Measurements from ENCODE around the gene RNPEPL1. TPM values are rescaled to one million over a fixed set of nuclear protein-coding genes. Genes with fewer than 3 reads are reported as not detected.

The RNPEPL1 gene
- total RNA-seq, 4 donors from 2014 or later, result 65.4 to 212 (median 72.6) TPM

DNA sequence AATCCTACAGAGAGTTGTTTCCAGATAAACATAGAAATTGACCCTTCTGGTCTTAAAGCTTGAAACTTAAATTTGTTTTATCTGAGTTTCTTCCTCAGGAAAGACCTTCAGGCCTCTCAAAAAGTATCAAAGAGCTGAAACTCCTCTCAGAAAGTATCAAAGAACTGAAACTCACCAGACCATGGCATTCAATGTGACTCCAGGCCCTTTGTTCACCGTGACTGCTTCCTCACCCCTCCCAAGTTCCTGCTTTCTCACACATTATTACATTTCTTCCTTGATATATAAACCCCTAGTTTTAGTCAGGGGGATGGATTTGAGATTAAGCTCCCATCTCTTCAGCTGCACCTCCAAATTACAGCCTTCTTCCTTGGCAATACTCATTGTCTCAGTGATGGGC, 16.5 kb upstream of the RNPEPL1 start:
- TF ChIP-seq, protein P1, sequence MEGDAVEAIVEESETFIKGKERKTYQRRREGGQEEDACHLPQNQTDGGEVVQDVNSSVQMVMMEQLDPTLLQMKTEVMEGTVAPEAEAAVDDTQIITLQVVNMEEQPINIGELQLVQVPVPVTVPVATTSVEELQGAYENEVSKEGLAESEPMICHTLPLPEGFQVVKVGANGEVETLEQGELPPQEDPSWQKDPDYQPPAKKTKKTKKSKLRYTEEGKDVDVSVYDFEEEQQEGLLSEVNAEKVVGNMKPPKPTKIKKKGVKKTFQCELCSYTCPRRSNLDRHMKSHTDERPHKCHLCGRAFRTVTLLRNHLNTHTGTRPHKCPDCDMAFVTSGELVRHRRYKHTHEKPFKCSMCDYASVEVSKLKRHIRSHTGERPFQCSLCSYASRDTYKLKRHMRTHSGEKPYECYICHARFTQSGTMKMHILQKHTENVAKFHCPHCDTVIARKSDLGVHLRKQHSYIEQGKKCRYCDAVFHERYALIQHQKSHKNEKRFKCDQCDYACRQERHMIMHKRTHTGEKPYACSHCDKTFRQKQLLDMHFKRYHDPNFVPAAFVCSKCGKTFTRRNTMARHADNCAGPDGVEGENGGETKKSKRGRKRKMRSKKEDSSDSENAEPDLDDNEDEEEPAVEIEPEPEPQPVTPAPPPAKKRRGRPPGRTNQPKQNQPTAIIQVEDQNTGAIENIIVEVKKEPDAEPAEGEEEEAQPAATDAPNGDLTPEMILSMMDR (IDR thresholded peaks at IDR 0.05; ENCODE audit: low read depth), result no peak

DNA sequence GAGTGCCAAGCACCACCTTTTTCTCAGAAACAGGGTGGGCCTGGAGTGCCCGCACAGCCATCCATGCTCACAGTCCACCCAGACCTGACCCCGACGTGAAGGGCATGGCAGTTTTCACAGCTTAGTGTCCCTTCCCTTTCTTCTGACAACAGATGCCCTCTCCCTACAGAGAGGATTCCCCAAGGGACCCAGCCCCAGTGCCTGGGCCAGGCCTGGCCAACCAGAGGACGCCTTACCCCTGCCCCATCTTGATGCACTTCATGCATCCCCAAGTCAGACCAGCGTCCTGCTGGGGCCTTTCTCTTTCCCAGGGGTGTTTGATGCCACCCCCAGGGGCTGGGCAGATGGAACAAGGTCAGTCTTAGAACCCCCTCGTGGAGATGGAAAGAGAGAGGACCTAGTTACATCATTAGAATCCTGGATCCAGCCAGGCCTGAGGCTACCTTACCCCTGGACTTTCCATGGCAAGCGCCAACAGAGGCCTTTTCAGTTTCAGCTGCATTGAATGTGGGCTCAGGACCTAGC, 14.3 kb upstream of the RNPEPL1 start:
- TF ChIP-seq, protein P1 (IDR thresholded peaks at IDR 0.05; ENCODE audit: low read depth), result no peak

DNA sequence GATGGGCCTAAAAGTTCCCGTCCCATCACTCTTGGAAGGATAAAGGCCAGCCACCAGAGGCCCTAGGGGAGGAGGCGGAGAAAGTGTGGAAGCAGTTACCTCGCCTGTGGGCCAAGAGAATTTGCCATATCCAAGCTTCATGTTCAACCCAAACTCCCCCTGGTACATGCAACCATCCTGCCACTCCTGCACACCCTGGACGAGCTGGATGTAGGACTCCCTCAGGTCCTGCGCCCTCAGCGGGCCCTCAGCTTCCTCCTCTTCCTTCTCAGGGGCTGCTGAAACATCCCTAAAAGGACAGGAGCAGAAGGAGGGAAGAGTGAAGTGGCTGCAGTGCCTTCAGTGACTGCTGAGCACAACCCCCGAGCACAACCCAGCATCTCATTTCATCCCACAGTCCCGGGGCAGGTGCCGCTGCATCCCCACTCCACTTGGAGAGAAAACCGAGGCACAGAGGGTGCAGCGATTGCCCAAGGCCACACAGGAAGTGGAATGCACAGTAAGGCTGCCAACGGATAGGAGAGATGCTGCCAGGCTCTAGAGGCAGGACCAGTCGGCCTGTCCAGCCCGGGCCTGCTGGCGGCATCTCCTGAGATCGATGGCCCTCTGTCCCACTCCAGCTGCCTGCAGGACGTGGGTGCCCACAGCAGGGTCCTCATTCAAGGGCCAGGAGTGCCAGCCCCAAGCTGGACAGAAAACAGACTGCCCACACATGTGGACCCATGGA, 13.4 kb upstream of the RNPEPL1 start:
- TF ChIP-seq, protein P1 (IDR thresholded peaks at IDR 0.05; ENCODE audit: low read depth), result no peak

DNA sequence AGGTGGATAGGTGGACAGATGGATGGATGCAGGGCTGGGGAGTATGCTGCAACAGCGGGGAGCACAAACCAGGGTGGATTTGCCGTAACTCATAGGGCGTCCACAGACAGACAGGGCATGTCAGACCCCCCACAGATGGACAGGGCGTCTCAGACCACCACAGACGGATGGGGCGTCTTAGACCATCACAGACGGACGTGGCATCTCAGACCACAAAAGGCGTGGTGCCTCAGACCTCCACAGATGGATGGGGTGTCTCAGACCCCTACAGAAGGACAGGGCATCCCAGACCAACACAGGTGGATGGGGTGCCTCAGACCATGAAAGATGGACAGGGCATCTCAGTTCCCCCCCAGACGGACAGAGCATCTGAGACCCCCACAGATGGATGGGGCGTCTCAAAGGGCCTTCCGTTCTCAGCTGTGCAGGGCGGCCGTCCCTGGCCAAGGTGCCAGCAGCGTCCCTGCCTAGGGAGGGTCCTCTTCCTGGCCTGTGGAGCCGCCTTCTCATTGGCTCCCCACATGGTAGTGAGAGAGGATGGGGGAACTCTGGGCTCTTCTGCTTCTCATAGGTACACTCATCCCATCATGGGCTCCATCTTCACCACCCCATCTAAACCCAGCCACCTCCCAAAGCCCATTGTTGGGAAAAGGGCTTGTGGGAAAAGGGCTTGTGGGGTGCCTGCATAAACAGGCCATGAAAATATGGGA, 12.6 kb upstream of the RNPEPL1 start:
- TF ChIP-seq, protein P1 (IDR thresholded peaks at IDR 0.05; ENCODE audit: low read depth), result no peak

DNA sequence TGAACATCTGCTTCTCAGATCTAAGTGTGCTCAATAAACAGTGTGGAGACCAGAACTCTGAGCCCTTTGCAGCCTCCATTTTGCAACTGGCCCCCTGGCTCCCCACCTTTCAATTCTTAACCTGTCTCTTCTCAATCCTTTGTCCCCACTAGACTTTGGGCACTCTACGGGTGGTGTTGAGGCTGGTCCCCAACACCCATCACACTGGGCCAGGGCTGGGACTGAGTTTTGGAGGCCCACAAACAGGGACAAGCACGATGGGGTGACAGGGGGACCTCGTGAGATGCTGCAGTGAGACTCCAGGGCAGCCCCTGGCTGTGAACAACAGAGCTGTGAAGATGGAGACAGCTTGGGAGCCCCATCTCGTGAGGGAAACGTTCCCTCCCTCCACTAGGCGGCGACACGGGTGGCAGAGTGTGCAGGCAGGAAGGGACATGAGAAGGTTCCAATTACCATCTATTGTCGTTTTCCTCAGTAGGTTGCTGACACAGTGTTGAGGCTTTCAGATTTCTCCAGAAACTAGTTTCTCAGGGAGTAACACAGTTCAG, 11.7 kb upstream of the RNPEPL1 start:
- TF ChIP-seq, protein P1 (IDR thresholded peaks at IDR 0.05; ENCODE audit: low read depth), result no peak

DNA sequence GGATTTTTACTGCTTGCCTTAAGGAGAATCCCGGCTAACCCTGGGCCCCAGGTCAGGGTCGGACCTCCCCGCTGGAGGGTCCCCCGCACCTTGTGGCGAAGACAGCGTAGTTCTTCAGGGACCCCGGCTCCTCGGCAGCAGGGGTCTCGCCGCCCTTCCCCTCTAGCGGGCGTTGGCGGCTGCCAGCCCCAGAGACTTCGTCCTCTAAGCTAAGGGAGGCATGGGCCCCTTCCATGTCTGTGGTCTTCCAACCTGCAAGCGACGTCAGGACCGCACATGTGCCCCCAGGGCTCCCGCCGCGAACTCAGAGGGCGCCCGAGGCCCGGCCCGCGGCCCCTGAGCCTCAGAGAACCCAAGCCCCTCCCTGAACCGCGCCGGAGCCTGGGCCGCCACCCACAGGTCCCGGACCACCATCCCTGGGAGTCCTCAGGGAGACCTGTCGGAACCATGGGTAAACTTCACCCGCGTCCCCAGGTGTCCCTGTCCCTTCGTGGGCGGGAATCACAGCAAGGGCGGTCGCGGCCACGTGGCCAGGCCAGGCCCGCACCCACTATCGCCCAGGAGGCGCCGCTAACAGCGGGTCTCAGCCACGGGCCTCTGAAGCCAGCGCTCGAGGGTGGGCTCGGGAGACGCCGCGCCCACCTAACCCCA, 11.1 kb upstream of the RNPEPL1 start:
- TF ChIP-seq, protein P1 (IDR thresholded peaks at IDR 0.05; ENCODE audit: low read depth), result no peak

DNA sequence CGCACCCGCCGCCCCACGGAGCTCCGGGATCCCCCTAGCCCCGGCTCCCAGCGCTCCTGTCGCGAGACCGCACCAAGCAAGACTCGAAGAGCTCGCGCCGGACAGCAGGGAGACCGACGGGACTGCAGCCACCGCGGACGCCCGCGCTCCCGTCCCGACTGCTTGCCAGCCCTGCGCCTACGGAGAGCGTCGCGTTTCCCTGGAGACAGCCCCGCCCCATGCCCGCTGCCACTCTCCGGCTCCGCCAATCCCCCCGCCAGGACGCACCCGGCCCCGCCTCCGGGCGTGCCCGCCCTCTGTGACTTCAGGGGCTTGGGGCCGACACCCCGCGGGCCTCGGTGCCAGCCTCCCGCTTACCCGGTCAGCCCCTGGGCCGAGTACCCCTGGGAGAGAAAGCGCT, 10.5 kb upstream of the RNPEPL1 start, which contains the start of gene ANKMY1:
Gene ANKMY1, minus strand, starts transcription at position 181 of the 400 bp plus-strand sequence. CDS start 653 bp downstream, outside the sequence.
- TF ChIP-seq, protein P1 (IDR thresholded peaks at IDR 0.05; ENCODE audit: low read depth), result no peak
